ENCODE data around the gene SARNP. TPM values are rescaled to one million over a fixed set of nuclear protein-coding genes. Genes with fewer than 3 reads are reported as not detected.
A peak's percentile ranks its signal among the peaks of the same experiment; 100 is the strongest.

Gene SARNP
- total RNA-seq, 4 donors from 2014 or later: 50.3 to 90.5 (median 63.3) TPM

GRCh38 chr12:55833056-55833455 is 15.5 kb upstream of the SARNP start:
- no peak overlapping the region for H3K4me3 ChIP-seq
- no peak for ATAC-seq
- no peak for TF ChIP-seq CTCF (IDR thresholded peaks at IDR 0.05)
- no peak for TF ChIP-seq POLR2A (IDR thresholded peaks at IDR 0.05)
- TF ChIP-seq EP300 (IDR thresholded peaks at IDR 0.05): no peak
- TF ChIP-seq POLR2AphosphoS5 (IDR thresholded peaks at IDR 0.05): no peak
- peaks cover 0 to 13% of the 10 kb centered on the region in 2 donors for H3K36me3 ChIP-seq
- peaks cover 0 to 39% (median 11%) of the 10 kb centered on the region in 3 donors for H3K4me1 ChIP-seq
- H3K27ac ChIP-seq: no peak overlapping the region
- peaks cover 11% of the 10 kb centered on the region for H3K27me3 ChIP-seq
- WGBS, 2 donors (ENCODE audit: low coverage in 1 of 2): 100% methylated on average over 4 of the region's 10 CpGs; no CpG with 5 or more reads in 1 of the 2 donors
- H3K9me3 ChIP-seq: no peaks in the 10 kb centered on the region

GRCh38 chr12:55831447-55831815 is 13.9 kb upstream of the SARNP start:
- 0 to 40% methylated on average over 1 of the region's 1 CpG for WGBS, 2 donors (ENCODE audit: low coverage in 1 of 2)
- TF ChIP-seq POLR2AphosphoS5 (IDR thresholded peaks at IDR 0.05) (peak; percentile 11), EP300 (IDR thresholded peaks at IDR 0.05) (no peak), CTCF (IDR thresholded peaks at IDR 0.05) (no peak), POLR2A (IDR thresholded peaks at IDR 0.05) (no peak)
- H3K27me3 ChIP-seq: no peaks in the 10 kb centered on the region

DNA sequence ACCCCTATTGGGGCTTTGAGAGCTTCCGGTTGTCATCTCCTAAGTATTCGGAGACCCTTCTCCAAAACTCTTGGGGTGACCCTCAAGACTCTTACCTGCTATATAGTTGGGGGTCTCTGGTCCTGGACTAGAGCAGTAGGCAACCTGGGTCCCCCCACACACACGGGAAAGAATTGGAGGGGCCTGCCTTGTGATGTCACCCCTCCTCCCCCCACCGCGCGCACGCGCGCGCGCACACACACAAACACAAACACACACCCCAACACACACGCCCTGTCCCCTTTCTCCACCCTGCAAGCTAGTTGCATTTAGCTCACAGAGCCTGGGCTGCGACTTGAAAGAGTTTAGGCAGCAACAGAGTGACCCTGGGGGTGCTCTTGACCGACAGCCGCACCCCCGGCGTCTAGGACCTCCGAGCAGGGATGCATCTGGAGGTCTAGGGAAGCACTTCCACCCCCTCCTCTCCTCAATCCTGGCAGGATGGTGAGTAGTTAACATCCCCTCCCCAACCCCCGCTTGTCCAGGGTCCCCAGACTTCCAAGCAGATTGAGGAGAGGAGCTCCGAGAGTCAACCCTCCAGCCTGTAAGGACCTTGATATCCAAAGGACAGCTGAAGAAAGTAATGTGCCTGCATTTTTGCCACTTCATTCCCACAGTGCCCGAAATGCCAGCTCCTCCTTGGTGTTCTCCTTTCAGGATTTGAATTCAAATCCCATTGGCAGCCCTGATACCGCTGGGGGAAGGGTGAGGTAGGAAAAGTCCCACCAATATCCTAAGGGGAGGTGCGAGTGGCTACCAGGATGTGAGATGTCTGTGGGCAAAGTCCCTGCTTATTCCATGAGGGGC is 13.3 kb upstream of the SARNP start:
- peak overlapping the region; percentile 75 to 83 for H3K4me3 ChIP-seq
- H3K36me3 ChIP-seq: peaks cover 0 to 16% of the 10 kb centered on the region in 2 donors
- 0 to 8% methylated on average over 3 to 4 of the region's 23 CpGs for WGBS, 2 donors (ENCODE audit: low coverage in 1 of 2)
- H3K27me3 ChIP-seq: no peaks in the 10 kb centered on the region
- TF ChIP-seq POLR2A (IDR thresholded peaks at IDR 0.05) (peak; percentile 33 to 49), POLR2AphosphoS5 (IDR thresholded peaks at IDR 0.05) (peak; percentile 55), CTCF (IDR thresholded peaks at IDR 0.05) (no peak), EP300 (IDR thresholded peaks at IDR 0.05) (no peak)
- no peaks in the 10 kb centered on the region for H3K9me3 ChIP-seq
- H3K27ac ChIP-seq: peak overlapping the region; percentile 66 to 91 (median 88)
- H3K4me1 ChIP-seq: peaks cover 0 to 61% (median 25%) of the 10 kb centered on the region in 3 donors
- ATAC-seq: peak; percentile 29

More at GRCh38 chr12:55831447-55831815, 13.9 kb upstream of the SARNP start:
- Histone ChIP-seq H3K9me3 (no peaks in the 10 kb centered on the region), H3K4me1 (peaks cover 0 to 55% (median 23%) of the 10 kb centered on the region in 3 donors), H3K27ac (peak overlapping the region; percentile 23 to 91 (median 88)), H3K36me3 (peaks cover 0 to 16% of the 10 kb centered on the region in 2 donors), H3K4me3 (peak overlapping the region; percentile 75 to 83)
- no peak for ATAC-seq

DNA sequence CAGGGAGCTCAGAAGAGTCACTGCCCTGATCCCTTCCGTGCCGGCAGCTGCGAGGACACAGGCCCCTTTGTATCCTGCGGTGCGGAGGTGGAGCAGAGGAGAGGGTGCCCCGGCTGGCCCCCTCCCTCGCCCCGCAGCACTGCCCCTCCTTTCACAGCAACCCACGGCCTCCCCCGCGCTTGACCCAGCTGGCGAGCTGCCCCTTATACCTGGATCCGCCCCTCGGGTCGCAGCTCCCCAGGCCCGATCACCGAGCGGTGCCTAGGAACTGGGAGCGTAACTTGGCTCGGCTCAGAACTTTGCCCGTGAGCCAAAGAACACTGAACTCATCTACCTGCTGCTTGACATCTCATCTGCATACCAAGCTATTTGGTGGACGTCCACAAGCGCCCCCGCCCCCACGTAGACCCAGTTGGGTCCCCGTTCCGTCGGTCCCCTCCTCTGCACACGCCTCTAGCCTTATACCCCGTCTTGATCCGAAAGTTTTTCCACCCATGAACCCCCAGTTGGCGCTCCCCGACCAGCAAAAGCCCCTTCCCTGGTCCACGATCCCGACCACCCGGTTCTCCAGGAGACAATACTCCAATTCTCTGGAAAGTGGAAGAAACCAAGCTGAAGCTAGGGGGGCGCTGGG is 12.6 kb upstream of the SARNP start:
- no peaks in the 10 kb centered on the region for H3K27me3 ChIP-seq
- H3K27ac ChIP-seq: peak overlapping the region; percentile 66 to 91 (median 88)
- peaks cover 0 to 15% of the 10 kb centered on the region in 2 donors for H3K36me3 ChIP-seq
- no peaks in the 10 kb centered on the region for H3K9me3 ChIP-seq
- peaks cover 0 to 69% (median 25%) of the 10 kb centered on the region in 3 donors for H3K4me1 ChIP-seq
- peak overlapping the region; percentile 75 to 83 for H3K4me3 ChIP-seq
- TF ChIP-seq CTCF (IDR thresholded peaks at IDR 0.05) (no peak), POLR2AphosphoS5 (IDR thresholded peaks at IDR 0.05) (no peak), POLR2A (IDR thresholded peaks at IDR 0.05) (no peak), EP300 (IDR thresholded peaks at IDR 0.05) (no peak)
- WGBS, 2 donors (ENCODE audit: low coverage in 1 of 2): 0% methylated on average over 2 to 5 of the region's 37 CpGs
- peak; percentile 19 for ATAC-seq
